DOHH2 (cell line): ENCODE data around the gene KIFC1.

ENCODE experiments used
- CTCF ChIP-seq: fragments of 200-600 bp; sonication (generic); IDR thresholded peaks from one replicate; pipeline ENCODE4 v1.5.1; 2014; ENCODE audit warnings: antibody characterized with exemption, mild to moderate bottlenecking, low read depth, low read length; ENCODE audit not compliant: poor library complexity, severe bottlenecking
- EZH2phosphoT487 ChIP-seq: fragments of 200-600 bp; sonication (generic); IDR thresholded peaks from 2 replicates; pipeline ENCODE4 v1.6.1; 2017; ENCODE audit warnings: borderline replicate concordance, mild to moderate bottlenecking, antibody characterized with exemption, low read length, moderate library complexity, mixed read lengths

GRCh38 chr6:33424855-33425667 is 33.4 kb downstream of the KIFC1 start:
- no peak for TF ChIP-seq CTCF
- no peak for TF ChIP-seq EZH2phosphoT487
